Measurements from ENCODE around the gene EFCAB12. TPM values are rescaled to one million over a fixed set of nuclear protein-coding genes. Genes with fewer than 3 reads are reported as not detected.

EFCAB12 gene
- under 1 TPM; 0.05 to 0.14 TPM for total RNA-seq
- long read RNA-seq, donor 1: 0 reads
- long read RNA-seq, donor 2, partial matches to known transcripts: 0 of 1 reads
- long read RNA-seq, donor 2, other reads (novel, unspliced or antisense): 1 of 1 reads

DNA sequence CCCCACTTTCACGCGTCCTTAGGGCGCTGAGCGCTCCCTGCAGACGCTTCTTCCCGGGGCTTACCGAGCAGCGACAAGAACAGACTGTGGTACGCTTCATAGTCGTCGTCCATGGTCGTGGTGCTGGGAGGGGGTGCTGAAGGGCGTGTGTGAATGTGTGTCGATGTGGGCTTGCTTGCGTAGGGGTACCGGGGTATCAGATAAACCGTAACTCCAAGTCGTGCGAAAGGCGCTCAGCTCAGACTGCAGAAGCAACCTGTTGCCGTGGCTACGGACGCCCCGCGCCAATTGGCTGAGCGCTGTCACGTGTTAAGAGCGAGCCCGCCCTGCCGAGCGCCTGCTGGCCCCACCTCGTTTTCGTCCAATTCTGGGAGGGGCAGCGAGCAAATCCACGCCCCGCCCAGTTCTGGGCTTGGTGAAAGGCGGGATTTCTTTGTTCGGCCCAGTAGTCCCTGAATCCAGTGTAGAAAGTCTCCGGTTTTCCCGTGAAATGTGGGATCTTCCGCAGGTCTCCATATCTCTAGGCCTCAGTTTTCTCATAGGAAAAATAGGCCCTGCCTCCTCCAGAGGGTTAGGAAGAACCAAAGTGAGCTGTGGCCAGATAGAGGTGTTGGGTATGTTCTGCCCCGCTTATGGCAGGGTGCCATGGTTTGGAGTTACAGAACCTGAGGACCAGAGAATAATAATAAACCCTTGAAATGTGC, at the start of gene EFCAB12:
Gene EFCAB12 (minus strand): TSS at position 261 of the 704 bp plus-strand sequence. CDS start 148 bp downstream, at position 113.
- DNase-seq (ENCODE audit: low spot score): peak; percentile 99
- intact Hi-C loops (cut with DNase I): no loop called here

DNA sequence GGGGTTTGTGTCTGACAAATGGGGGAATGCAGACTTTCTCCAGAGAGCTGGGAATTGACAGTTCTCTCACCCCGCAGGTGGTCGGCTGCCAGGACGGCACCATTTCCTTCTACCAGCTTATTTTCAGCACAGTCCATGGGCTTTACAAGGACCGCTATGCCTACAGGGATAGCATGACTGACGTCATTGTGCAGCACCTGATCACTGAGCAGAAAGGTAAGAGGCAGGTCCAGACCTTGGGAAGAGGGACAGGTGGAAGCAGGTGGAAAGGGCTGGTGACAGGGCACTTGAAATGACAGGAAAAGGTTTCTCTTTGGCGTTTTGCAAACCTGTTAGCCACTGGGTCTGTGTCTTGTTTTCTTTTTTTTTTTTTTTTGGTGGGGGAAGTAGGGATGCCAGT, 48.1 kb upstream of the EFCAB12 start:
- intact Hi-C loops (cut with DNase I): no loop called here
- DNase-seq (ENCODE audit: low spot score): no peak

DNA sequence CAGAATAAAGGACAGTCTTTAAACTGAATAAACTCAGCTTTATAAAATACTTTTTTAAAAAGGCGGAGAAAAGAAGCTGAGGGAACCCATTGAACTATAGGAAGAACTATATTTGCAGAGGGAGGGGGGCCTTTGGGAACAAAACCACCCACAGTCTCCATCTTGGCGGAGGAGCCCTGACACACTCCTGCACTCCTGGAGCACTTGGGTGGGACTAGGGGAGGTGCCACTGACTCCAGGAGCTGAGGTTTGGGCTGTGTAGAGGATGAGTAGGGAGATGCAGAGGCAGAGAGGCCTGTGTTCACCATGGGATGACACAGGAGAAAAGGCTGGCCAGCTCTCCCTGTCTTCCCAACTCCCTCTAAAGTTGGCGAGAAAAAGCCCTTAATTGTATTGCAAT, 47.4 kb upstream of the EFCAB12 start:
- intact Hi-C loops (cut with DNase I): no loop called here
- DNase-seq (ENCODE audit: low spot score): no peak

DNA sequence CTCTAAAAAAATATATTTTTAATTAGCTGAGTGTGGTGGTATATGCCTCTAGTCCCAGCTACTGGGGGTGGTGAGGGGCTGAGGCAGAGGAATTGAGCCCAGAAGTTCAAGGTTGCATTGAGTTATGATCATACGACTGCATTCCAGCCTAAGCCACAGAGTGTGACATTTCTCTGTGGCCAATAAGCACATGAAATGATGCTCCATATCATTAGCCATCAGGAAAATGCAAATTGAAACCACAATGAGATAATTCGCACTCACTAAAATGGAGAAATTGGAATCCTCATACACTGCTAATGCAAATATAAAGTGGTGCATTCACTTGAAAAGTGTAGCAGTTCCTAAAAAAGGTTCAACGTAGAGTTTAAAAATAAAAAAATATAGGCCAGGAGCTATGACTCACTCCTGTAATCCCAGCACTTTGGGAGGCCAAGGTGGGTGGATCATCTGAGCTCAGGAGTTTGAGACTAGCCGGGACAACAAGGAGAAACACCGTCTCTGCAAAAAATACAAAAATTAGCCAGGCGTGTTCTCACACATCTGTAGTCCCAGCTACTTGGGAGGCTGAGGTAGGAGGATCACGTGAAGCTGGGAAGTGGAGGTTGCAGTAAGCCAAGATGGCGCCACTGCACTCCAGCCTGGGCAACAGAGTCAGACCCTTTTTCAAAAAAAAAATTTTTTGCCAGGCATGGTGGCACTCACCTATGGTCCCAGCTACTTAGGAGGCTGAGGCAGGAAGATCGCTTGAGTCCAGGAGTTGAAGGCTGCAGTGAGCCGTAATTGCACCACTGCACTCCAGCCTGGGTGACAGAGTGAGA, 46.8 kb upstream of the EFCAB12 start:
- DNase-seq (ENCODE audit: low spot score): no peak
- intact Hi-C loops (cut with DNase I): no loop called here

DNA sequence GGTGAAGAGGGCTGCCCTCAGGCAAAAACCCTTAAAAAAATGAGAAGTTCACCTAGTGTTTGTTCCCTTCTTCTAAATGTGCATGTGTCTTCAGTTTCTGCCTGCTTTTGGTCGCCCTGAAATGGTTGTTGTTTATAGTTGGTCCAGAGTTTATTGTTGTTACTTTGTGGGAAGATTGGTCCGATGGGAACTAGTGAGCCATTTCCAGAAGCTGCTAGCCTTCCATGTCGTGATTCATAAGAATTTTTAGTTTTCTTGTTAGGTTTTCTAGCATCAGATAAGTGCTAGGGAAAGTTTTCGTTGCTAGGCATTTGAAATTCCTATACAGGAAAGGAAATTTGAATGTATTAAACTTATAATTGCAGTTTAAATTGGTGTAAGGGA, 45.3 kb upstream of the EFCAB12 start:
- DNase-seq (ENCODE audit: low spot score): no peak
- intact Hi-C loops (cut with DNase I): no loop called here

DNA sequence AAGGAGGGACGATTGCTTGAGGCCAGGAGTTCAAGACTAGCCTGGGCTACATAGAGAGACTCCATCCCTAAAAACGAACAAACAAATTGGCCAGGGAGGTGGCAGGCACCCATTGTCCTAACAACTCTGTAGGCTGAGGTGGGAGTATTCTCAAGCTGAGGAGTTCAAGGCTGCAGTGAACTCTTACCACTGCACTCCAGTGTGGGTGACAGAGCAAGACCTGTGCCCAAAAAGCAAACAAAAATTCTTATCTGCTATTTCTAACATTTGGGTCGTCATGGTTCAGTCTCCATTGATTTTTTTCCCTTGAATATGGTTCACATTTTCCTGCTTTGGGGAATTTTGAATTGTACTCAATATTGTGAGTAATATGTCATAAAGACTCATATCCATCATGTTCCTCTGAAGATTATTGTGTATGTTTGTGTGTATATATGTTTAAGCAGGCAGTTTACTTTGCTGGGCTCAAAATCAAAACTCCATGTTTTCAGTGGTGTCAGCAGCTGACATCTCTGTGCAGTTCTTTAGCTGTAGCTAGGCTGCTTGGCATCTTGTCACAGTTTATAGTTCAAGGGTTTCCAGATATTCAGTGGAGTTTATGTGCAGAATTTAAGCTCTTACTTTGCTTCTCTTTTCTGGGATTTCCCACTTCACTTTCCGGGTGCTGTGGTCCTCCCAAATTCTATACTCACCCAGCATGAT, 44.8 kb upstream of the EFCAB12 start:
- no peak for DNase-seq (ENCODE audit: low spot score)
- intact Hi-C loops (cut with DNase I): no loop called here

DNA sequence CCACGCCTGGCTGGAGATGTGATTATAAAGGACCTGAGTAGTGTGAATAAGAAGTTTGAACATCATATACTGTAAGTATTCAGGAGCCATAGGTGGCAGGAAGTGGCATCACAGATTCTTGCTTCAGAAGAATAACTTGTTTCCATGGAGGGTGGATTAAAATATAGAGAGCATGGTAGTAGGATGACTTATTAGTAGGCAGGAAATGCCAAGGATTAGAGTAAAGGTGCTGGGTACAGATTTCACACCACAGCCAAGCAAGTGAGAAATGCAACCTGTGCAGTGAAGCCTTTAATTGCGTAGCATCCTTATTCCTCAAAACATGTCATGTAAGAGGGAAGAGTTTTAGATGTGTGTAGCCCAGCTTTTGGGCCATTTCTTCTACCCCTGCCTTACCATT, 42.4 kb upstream of the EFCAB12 start:
- no peak for DNase-seq (ENCODE audit: low spot score)
- intact Hi-C loops (cut with DNase I): no loop called here

DNA sequence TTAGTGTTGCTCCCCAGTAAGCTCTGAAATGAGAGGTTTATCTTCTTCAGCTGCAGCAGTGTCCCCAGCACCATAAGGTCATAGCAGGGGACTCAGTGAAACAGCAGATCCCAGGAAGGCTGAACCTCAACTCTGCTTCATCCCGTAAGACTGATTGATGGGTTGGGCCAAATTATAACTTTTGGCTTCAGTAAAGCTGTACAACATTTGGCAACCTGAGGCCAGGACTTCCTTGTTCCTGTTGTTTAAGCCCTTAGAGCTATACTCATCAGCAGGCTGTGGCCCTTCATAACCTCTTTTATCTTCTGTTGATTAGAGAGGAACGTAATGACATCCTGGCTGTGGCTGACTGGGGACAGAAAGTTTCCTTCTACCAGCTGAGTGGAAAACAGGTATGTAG, 40.6 kb upstream of the EFCAB12 start:
- intact Hi-C loops (cut with DNase I): no loop called here

DNA sequence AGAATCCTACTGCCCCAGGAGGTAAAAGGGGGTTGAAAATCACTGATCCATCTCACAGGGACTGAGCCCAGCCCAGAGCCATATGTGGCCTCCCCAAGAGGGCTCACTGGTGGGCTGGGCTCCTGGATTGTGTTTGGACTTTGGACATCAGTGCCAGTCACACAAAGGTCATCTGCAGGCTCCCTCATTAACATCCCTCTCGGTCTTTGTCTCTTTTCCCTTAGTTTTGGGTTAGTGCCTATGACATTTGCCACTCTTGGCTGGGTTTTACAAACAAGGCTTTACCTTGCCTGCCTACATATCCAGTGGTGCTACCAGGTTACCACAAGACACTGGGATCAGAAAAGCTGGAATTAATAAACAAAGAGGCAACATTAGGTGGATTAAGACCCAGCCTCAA, 39.5 kb upstream of the EFCAB12 start:
- DNase-seq (ENCODE audit: low spot score): no peak
- intact Hi-C loops (cut with DNase I): no loop called here

More for the DNA sequence above, 40.6 kb upstream of the EFCAB12 start:
- DNase-seq (ENCODE audit: low spot score): no peak

DNA sequence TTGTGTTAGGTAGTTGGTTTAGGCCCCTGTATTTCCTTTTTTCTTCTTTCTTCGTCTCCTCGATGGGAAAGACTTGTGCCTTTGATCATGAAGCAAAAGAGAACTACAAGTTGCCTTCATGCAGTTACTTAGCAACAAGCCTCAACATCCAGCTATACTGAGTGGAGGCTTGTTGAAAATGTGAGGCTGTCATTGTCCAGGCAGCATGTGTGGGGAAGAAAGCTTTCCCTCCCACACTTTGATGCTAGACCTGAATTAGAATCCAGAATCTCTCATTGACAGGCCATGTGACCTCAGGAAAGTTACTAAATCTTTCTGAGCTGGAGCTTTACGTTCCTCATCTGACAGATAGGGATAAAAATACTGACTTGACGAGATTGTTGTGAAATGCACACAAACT, 35.3 kb upstream of the EFCAB12 start:
- intact Hi-C loops (cut with DNase I): no loop called here
- no peak for DNase-seq (ENCODE audit: low spot score)

DNA sequence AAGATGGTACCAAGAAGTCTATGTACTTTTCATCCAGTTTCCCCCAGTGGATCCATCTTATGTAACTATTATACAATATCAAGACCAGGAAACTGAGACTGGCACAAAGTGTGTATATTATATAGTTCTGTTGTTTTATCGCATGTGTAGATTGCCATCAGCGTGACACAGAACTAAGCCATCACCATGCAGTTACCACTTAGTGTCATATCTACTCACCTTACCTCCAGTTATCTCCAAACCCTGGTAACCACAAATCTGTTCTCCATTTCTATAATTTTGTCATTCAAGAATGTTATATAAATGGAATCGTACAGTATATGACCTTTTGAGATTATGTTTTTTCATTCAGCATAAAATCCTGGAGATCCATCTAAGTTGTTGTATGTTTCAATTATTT, 34.7 kb upstream of the EFCAB12 start:
- DNase-seq (ENCODE audit: low spot score): no peak
- intact Hi-C loops (cut with DNase I): no loop called here

DNA sequence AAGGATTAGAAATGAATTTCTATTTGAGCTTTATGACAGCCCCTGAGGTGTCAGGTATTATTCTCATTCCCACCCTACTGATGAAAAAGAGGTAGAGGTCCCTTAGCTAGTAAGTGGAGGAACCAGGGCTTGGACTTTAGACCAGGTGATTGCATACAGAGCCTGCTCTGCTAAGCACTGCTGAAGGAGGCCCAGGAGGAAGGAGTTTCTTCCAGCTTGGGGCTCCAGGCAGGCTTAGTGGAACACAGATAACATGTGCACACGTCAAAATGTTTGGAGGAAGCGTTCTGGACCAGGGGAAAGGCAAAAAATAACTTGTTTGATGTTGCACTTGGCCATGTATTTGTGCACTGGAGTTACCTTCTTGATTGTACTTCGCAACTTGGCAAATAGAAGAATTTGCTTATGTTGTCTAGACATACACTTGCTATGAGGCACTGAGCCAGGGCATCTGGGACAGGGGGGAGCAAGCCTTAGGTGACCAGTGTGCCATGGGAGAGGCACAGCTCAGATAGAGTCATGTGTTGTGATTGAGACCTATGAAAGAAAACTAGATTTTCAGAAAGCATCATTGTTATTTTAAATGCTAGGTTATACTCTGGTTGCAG, 34.0 kb upstream of the EFCAB12 start:
- DNase-seq (ENCODE audit: low spot score): no peak
- intact Hi-C loops (cut with DNase I): no loop called here

DNA sequence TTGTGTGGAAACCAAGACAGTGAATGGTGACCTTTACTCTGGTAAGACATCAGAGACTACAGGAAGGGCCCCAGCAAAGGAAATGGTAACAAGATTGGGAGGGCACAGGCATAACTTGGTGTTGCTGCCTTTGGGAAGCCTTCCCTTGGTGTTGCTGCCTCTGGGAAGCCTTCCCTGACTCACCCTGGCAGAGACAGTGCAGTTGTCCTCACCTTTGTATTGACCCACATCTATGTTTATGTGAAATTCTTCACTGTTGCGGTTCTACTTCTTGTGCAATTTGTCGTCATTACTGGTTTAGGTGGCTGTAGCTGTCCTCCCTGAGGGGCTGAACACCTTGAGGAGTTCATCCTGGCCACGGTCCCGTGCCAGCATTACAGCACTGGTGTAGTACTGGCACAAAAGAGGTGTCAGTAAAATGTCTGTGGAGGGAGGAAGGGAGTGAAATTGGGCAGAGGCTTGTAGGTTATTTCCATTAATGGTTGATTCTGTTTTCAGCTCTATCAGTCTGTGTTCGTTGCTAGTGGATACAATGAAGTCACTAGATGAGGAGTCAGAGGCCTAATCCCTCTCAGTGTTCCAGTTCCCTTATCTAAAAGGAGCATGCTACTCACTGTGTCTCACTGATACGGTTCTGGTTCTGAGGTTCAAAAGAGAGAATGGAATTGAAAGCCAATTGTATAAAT, 33.2 kb upstream of the EFCAB12 start:
- intact Hi-C loops (cut with DNase I): no loop called here
- DNase-seq (ENCODE audit: low spot score): no peak

DNA sequence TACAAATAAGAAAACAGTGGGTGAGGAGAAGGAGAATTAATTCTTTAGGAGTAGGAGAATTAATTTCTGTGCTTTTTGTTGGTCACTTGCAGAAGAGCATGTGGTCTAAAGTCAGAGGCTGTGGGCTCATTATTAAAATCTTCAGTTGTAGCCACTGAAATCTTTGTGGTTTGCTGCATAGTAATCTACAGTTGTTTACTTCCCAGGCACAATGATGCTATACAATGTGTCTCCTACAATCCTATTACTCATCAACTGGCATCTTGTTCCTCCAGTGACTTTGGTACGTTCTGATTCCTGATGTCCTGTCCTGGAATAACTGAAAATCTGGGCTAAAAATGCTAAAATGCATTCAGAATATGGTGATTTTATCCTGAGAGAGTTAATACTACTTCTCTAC, 32.6 kb upstream of the EFCAB12 start:
- intact Hi-C loops (cut with DNase I): no loop called here
- DNase-seq (ENCODE audit: low spot score): no peak

DNA sequence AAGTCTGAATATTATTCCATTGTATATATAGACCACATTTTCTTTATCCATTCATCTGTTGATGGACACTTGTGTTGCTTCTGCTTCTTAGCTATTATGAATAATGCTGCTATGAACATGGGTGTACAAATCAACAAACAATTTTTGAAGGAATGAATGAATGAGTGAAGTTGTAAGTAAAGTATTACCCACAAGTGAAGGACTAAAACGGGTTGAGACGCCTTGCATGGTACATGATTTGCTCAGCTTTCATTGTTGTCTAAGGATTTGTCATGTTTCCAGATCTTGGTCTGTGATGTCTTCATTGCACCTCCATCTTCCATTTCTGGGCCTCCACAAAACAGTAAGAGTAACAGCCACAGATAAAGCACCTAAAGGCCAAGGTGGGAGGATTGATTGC, 32.1 kb upstream of the EFCAB12 start:
- intact Hi-C loops (cut with DNase I): no loop called here
- DNase-seq (ENCODE audit: low spot score): no peak

DNA sequence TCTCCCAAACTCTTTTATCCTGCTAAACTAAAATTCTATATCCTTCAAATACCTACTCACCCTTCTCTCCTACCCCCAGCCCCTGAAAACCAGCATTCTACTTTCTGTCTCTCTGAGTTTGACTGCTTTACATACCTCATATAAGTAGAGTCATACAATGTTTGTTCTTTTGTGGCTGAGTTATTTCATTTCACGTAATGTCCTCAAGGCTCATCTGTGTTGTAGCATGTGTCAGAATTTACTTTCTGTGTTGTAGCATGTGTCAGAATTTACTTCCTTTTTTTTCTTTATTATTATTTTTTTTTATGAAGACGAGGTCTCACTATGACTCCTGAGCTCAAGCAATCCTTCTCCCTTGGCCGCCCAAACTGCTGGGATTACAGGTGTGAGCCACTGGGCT, 31.7 kb upstream of the EFCAB12 start:
- intact Hi-C loops (cut with DNase I): no loop called here
- no peak for DNase-seq (ENCODE audit: low spot score)

DNA sequence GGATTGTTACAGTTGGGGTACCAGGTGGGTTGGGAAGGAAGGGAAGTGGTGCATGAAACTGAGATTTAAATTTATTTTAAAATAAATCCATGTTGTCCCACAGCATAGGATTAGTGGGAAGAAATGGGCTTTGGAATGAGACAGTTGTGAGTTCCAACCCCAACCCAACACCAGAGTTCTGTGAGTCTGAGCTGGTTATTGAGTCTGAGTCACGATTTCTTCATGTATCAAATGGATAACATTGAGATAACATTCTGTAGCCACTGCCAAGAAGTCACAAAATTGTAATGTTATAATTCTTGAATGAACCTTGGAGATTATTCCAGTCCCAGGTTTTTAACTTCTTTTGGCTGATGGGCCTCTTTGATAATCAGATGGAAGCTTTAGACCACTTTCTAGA, 25.3 kb upstream of the EFCAB12 start:
- intact Hi-C loops (cut with DNase I): no loop called here
- DNase-seq (ENCODE audit: low spot score): no peak

DNA sequence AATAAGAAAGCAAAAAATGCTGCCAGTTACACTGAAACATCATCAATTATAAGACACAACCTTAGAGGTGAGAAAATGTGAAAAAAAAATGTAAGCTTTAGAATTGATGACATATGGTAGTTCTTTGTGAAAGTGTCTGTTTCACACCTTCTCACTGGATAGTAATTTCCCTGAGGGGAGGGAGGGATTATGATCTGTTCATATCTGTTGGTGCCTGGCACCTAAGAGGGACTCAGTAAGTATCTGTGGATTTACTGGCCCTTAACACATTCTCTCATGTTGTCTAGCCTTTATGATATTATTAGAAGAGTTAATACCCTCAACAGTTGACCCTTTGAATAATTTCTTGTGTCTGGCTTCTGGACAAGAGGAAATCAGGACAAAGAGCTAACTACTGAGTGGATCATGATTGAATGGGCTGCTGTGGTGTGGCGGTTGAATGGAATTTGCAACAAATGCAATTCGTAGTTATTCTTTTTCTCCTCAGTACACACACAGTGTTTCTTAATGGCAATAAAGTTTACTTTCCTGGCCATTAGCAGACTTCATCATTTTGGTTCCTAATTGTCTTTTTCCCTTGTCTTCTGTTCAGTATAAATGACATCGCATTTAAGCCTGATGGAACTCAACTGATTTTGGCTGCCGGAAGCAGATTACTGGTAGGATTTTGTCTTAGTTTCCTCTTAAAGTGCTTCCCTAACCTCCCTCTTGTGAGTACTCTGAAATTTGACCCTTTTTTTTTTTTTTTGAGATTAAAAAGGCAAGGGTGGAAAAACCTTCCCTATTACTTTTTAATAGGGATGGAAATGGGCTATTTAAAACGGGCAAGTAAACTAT, 21.1 kb upstream of the EFCAB12 start:
- intact Hi-C loops (cut with DNase I): no loop called here
- DNase-seq (ENCODE audit: low spot score): no peak
